Measurements from ENCODE around the gene SGK1. TPM values are rescaled to one million over a fixed set of nuclear protein-coding genes. Genes with fewer than 3 reads are reported as not detected.

The SGK1 gene
- total and polyA plus RNA-seq, 10 of the 15 experiments (the other 5 are each of a cell fraction or from before 2014, with no cell fraction given): 0.62 to 5.1 (median 2.9) TPM

- CTCF ChIA-PET: interaction anchor here (1.2 kb wide), 1 partner anchor 19 kb away, joined by 3 read pairs; no protein-coding TSS in a partner anchor
- in situ Hi-C loops (cut with MboI): no loop called here
- Histone ChIP-seq H3K79me2 (ENCODE audit: control insufficient read depth, insufficient read depth, low read length) (no peaks in the 10 kb centered on the region), H3K4me3 (no peak overlapping the region), H3K9ac (ENCODE audit: control insufficient read depth, insufficient read depth, low read length) (no peak overlapping the region), H3K4me1 (ENCODE audit: control insufficient read depth, insufficient read depth, low read length) (no peaks in the 10 kb centered on the region), H3K9me3 (replicated peaks; ENCODE audit: control insufficient read depth, insufficient read depth, low read length) (no peaks in the 10 kb centered on the region), H3K36me3 (ENCODE audit: control insufficient read depth in 2 of 2, insufficient read depth in 2 of 2, low read length in 1 of 2) (no peaks in the 10 kb centered on the region), H2AFZ (ENCODE audit: control insufficient read depth, low read depth, low read length) (no peak overlapping the region), H3K27ac (ENCODE audit: control insufficient read depth, insufficient read depth) (no peak overlapping the region), H4K20me1 (ENCODE audit: control insufficient read depth, insufficient read depth) (no peaks in the 10 kb centered on the region), H3K4me2 (ENCODE audit: control insufficient read depth, insufficient read depth) (no peak overlapping the region), H3K27me3 (replicated peaks in 1 of 2; ENCODE audit: control insufficient read depth in 2 of 2, insufficient read depth in 2 of 2, low read length in 1 of 2) (no peaks in the 10 kb centered on the region)
- RAD21 ChIA-PET (ENCODE audit: unreplicated experiment): no interaction called here
- WGBS (ENCODE audit: insufficient coverage, insufficient replicate concordance, low lambda C conversion rate, missing lambda C conversion rate): 63% methylated on average over 2 of the region's 2 CpGs
- ATAC-seq (no peak; the same call in 2 of the 3 replicates), DNase-seq (ENCODE audit: low read depth, low spot score) (no peak), FAIRE-seq (no peak)
- POLR2A ChIA-PET: no interaction called here
- BruUV-seq (replicated peaks): no TSS peak
- intact Hi-C loops (cut with micrococcal nuclease; ENCODE audit: unreplicated experiment): no loop called here
- no peak for TF ChIP-seq POLR2AphosphoS5 (IDR thresholded peaks at IDR 0.05; ENCODE audit: low read length)
- SMC1A ChIA-PET (ENCODE audit: uncharacterized antibody, unreplicated experiment): interaction anchor here (0.6 kb wide), 1 partner anchor 609 kb away, joined by 3 read pairs; no protein-coding TSS in a partner anchor
Measured at GRCh38 chr6:134331256-134331655, 13.3 kb upstream of the SGK1 start.

- Histone ChIP-seq H3K9me3 (replicated peaks; ENCODE audit: control insufficient read depth, insufficient read depth, low read length) (no peaks in the 10 kb centered on the region; the same call in 2 of the 3 replicates), H3K79me2 (ENCODE audit: control insufficient read depth, insufficient read depth, low read length) (no peaks in the 10 kb centered on the region), H3K36me3 (ENCODE audit: control insufficient read depth in 2 of 2, insufficient read depth in 2 of 2, low read length in 1 of 2) (no peaks in the 10 kb centered on the region), H3K4me2 (ENCODE audit: control insufficient read depth, insufficient read depth) (no peak overlapping the region), H3K9ac (ENCODE audit: control insufficient read depth, insufficient read depth, low read length) (no peak overlapping the region), H3K4me1 (ENCODE audit: control insufficient read depth, insufficient read depth, low read length) (no peaks in the 10 kb centered on the region), H4K20me1 (ENCODE audit: control insufficient read depth, insufficient read depth) (no peaks in the 10 kb centered on the region), H2AFZ (ENCODE audit: control insufficient read depth, low read depth, low read length) (no peak overlapping the region), H3K4me3 (no peak overlapping the region), H3K27ac (ENCODE audit: control insufficient read depth, insufficient read depth) (no peak overlapping the region), H3K27me3 (replicated peaks in 1 of 2; ENCODE audit: control insufficient read depth in 2 of 2, insufficient read depth in 2 of 2, low read length in 1 of 2) (no peaks in the 10 kb centered on the region)
- WGBS (ENCODE audit: insufficient coverage, insufficient replicate concordance, low lambda C conversion rate, missing lambda C conversion rate): 81% methylated on average over 1 of the region's 1 CpG
- RAD21 ChIA-PET (ENCODE audit: unreplicated experiment): interaction anchor here (1.4 kb wide), 1 partner anchor 176 kb away, joined by 3 read pairs; no protein-coding TSS in a partner anchor
- intact Hi-C loops (cut with micrococcal nuclease; ENCODE audit: unreplicated experiment): no loop called here
- CTCF ChIA-PET: interaction anchor here (1.2 kb wide), 1 partner anchor 18 kb away, joined by 3 read pairs; no protein-coding TSS in a partner anchor
- no peak for FAIRE-seq
- TF ChIP-seq CTCF (IDR thresholded peaks at IDR 0.05 in 2 of 3, conservative IDR thresholded peaks at IDR 0.05 in 1 of 3; ENCODE audit: control insufficient read depth in 2 of 3, extremely low read depth in 1 of 3, insufficient read depth in 1 of 3, low read depth in 3 of 3, low read length in 3 of 3) (no peak), POLR2A (IDR thresholded peaks at IDR 0.05; ENCODE audit: low read depth, low read length) (no peak), TARDBP (IDR thresholded peaks at IDR 0.05; ENCODE audit: borderline replicate concordance) (no peak), RBBP5 (conservative IDR thresholded peaks at IDR 0.05) (no peak), ASH2L (IDR thresholded peaks at IDR 0.05; ENCODE audit: borderline replicate concordance, low read depth) (no peak)
- POLR2A ChIA-PET: no interaction called here
- SMC1A ChIA-PET (ENCODE audit: uncharacterized antibody, unreplicated experiment): no interaction called here
- no TSS peak for BruUV-seq (replicated peaks)
- ATAC-seq: no peak
- no peak for DNase-seq (ENCODE audit: low read depth, low spot score)
- in situ Hi-C loops (cut with MboI): no loop called here
Measured at GRCh38 chr6:134330555-134330954, 12.6 kb upstream of the SGK1 start.
